COR-L47 (cell line): ENCODE measurements around the gene KLHL35.
A peak's percentile ranks its signal among the peaks of the same experiment; 100 is the strongest.

Experiments
- DNase-seq: peaks from one replicate; lab custom pipeline; 2025; lab: John Stamatoyannopoulos, UW

The KLHL35 gene

DNA sequence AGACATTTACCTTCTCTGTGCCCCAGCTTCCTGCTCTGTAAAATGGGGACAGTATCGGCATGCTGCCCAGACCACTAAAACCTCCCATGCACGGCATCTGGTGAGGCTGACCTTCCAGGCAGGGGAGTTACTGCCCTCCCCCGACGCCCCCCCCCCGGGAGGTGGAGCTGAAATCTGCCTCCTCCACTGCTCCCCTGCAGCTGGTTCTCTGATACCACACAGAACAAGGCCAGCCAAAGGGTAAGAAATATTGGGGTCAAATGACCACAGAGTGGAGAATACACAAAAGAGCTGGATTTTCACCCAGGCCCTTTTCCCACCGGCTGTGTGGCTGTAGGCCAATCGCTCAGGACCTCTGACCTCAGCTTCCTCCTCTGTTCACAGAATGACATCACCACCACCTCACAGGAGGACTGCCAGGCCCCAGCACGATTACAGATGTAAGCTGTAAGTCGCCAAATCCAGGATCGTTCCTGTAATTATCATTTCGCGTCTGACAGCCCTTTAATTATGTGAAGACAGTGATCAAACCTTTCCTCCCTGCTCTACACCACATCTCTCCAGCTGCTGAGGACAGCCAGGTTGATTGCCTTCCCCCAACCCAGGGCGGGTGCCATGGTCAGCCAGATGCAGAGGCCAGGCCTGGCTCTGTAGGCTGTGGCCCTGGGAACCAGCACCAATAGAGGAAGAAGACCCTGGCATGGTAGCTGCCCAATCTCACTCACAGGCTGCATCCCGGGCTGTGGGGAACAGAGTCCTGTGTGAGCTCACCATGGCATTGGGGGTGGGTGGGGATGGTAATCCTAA, 35.7 kb upstream of the KLHL35 start:
- DNase-seq: no peak

DNA sequence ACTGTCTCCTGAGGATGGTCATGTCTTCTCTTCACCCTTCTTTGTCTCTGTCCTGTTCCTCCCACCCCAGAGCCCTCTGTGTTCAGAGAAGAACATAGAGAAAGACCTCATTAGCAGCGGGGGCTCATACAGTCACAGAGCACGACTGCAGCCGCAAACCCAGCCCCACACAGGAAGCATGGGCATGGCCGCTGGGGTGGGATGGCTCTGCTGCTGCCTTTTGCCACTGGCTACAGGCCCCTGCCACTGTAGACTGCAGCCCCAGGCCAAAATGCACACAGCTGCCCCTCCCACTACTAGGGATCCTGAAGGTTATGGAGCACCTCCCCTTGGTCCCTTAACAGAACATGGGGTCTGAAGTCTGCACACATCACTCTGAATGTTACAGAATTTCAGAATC, 34.9 kb upstream of the KLHL35 start:
- DNase-seq: no peak

DNA sequence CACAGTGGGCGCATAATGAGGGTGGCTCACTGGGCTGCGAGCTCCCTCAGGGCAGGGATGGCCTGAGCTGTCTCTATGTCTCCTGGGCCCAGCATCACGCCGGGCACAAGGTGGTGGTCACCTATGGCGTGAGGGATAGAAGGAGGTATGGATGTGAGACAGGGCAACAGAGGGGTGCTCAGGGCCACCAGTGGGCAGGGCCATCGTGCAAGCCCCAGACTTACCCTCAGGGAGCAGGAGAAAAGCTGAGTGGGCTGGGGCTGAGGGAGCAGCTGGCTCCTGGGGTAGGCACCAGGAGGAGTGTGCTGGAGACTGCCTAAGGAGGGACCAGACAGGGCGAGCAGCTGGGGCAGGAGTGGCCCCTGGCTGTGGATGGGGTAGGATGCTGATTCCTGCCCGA, 34.3 kb upstream of the KLHL35 start:
- DNase-seq: no peak

DNA sequence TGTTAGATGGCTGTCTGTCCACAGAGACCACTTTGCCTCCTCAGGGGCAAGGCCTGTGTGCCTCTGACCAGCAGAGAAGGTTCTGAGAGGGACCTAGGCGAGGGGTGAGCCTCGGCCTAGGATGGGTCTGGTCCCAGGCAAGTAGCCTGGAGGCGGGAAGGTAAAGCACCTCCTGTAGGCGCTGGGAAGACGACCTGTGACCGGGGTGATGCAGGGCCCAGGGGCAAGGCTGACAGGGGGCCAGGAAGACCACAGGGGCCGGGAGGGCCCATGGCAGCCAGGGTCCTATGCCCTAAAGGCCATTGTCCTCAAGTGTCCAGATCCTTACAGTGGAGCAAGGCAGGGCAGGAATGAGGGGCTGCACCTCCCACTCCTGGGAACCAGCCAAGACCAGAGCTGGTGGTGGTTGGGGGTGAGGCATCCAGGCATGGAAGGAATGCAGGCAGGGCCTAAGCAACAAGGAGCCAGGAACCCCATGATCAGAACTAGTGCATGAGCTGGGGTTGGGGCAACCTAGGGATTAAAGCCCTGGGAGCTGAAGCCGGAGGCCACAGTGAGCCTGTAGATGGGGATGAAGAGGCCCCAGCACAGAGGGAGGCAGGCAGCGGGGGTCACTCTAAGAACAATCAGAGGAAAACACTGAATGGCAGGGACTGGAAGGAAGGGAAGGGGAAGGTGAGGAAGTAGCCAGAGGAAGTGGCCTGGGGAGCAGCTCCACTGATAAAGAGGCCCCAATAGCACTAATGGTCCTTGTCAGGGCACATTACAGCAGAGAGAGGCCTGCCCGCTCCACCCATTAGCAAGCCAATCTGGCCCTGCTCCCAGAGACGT, 32.9 kb upstream of the KLHL35 start:
- DNase-seq: no peak

DNA sequence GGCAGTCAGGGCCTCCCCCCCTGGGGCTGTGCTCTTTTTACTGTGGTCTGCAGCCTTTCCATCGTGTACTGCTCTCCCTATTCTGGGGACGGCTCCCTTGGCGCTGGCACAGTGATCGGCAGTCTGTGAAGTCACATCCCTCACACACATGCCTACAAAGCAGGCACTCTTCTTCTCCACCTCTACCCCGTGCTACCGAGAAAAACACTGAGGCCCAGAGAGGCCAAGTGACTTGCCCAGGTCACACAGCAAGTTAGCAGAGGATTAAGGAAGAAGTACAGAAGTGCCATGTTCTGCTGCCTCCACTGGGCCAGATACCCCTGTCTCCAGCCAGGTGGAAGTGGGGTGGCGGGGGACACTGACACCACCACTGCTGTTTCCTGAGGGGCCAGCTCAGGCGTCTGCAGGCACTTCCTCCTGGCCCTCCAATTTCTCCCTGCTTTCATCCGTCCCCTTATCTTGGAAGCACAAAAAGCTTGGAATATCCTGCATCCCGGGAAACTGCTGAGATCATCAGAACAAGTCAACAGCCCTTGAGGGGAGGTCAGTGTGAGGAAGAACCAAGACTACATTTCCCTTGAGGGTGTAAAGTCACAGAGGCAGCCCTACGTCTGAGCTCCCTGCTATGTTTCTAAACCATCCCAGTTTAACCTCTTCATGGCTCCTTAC, 30.2 kb upstream of the KLHL35 start:
- DNase-seq: no peak

DNA sequence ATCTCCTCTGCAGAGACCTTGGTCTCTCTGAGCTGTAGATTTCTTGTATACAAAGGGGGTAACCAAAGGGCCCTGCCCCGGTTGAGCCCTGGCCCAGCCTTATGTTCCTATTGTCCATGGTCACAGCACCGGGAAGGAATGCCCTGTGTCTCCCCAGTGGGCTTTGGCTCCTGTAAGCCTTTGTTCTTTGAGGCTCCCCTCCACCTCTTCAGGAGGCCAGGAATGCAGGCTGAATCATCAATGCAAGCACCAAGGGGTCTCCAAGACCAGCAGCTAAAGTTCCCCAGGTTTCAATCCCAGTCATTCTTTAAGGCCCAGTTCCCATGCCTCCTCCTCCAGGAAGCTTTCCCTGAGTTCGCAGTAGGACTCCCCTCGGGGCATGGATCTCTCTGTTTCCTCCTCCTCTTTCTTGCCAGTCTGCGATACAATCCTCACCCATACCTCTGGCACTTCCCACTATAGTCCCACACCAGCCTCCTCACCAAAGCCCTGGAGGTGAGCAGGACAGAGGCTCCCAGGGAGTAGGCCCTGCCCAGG, 29.2 kb upstream of the KLHL35 start:
- DNase-seq: no peak

DNA sequence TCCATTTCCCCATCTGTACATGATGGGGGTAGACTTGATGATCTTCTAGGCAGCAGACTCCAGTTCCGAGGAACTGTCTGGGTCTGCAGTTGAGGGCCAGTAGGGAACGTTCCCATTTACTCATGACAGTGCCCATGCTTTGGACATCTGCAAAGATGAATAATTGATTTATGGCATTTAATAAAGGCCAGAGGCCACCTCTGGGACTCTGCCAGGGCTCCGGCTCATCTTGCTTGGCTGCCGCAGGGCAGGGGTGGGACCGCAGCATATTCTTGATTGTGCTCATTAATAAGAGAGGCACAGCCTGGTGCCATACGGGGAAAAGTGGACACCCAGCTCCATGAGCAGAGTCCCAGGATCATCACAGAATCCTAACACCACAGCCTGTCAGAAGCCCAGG, 28.1 kb upstream of the KLHL35 start:
- no peak for DNase-seq

DNA sequence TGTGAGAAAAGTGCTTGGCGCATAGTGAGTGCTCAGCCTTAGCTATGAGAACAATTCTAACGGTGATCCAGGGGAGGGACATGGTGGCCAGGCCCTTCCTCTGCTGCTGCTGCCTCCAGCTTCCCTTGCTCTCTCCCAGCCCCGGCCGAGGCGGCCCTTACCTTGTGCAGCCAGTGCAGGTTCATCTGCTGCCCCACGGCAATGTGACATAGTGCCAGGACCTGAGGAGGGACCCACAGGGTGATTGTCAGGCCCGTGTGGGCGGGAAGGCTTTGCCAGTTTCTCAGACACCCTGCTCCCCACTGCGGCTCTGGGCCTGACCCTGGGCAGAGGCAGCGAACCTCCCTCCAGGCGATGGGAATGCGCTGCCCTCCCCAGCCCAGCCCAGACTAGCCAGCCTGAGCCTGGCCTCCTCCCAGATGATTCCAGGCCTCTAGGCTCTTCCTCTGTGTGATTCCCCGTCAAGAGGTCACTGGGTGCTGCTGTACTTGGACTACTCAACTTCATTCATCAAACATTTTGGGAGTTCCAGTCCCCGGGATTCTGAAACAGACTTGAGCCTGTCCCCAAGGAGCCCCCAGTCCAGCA, 23.7 kb upstream of the KLHL35 start:
- no peak for DNase-seq

DNA sequence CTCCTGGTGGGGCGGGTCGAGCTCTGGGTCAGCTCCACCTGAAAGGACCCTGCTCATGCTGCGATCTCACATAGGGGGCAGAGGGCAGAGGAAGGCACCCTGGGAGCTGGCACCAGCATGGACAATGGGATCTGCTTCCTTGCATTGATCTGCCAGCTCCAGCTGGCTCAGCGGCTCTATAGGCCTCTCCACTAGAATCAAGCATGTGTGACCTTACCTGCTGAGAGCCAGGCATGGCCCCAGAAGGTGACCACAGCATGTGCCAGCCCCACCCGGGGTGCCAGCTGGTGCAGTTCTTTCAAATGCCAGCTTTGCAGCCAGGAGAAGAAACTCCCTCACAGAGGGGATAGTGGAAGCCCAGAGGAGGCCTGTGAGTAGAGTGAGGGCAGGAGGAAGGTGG, 22.0 kb upstream of the KLHL35 start:
- DNase-seq: peak; percentile 61

DNA sequence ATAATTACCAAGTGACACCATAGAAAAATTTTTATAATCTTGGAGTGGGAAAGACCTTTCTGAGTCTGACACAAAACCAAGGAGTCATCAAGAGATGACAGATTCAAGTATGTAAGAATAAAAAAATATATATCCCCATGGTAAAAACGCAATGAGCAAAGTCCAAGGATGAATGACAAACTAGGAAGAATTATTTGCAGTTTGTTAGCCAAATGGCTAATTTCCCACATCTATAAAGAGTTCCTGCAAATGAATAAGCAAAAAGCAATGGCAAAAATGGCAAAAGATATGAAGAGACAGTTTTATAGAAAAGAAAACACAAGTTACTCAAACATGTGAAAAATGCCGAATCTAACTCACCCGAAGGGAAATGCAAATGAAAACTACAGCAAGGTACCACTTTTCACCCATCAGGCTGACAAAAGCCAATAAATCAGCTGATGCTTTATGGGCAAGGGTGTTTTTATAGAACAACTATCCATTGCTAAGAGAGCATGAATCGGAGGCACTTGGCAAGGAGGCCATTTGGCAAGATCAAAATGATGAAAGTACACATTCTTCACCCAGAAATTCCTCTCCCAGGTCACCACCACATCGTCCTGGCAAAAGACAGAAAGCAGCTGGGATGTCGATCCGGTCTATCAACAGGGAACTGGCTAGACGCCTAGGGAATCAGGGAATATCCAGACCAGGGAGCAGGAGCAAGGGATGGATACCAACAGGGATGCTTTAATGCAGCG, 21.1 kb upstream of the KLHL35 start:
- DNase-seq: no peak

DNA sequence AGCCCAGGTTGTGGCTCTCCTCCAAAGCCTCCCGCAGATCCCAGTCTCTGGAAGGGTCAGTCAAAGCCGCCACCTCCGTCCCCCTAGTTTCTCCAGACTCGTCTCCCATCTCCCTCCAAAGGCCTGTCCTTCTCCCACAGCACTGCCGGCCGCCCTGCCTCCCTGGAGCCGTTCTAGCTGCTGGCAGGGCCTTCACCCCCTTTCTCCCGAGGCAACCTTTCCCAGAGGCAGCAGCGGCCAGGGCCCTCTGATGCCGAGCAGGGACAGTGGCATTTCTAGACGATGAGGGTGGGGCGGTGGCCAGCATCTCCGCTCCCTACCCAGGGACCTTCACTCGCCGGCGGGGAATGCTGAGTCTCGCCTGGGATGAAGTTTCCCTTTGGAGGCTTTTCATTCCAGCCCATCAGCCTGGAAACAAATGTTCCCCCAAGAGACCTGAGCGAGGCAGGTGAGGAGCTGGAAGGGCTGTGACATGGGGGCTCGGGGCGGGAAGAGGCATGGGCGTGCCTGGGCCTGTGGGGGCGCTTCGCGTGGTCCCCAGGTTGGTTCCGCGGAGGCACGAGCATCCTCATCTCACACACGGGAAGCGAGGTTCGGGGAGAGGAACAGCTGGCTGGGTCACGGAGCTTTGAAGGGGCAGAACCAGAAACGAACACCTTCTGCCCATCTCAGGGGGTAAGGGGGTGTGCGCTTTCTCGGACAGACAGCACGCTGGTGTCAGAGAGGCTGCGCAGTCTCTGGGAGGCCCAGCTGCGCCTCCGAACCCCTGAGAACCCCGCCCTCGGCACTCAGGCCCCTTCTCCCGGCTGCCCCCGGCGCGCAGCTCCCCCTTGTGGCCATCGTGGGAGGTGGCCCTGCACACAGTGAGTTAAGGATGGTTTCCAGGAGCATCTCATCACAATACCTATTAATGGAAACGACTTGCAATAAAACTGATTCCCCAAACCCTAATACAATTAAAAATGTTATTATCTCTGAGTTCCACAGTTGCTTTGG, 18.1 kb upstream of the KLHL35 start:
- no peak for DNase-seq

DNA sequence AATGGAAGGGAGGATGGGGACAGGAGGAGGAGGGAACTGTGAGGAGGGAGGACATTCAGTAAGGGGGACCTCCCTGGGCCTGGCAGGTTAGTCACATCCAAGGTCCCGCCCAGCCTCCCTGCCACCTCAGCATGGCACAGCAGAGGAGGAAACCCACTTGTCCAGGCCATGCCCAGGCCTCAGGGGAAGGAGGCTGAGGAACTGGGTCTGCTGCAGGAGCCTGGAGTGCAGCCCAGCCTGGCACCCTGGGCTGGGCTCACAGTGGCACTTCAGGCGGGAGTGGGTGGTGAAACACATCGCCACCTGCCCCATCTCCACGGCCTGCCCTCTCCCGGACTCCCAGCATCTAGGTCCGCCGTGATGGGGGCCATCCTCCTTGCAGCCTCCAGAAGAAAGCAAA, 17.2 kb upstream of the KLHL35 start:
- no peak for DNase-seq

DNA sequence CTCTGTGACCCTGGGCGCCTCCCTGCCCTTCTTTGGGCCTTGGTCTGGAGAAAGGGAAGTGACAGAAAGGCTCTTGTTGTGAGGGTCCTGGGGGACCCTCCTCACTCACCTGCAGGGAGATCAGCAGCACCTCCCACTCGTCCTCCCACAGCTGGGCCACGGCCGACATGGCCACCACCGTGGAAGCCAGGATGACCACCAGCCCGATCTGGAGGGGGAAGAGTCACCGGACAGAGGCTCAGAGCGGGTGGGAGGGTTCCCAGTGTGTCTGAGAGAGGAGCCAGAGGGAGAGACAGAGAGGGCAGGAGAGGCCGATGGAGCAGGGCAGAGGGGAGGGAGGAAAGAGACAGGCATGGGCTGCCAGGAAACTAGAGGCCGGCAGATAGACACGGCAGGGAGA, 16.8 kb upstream of the KLHL35 start:
- no peak for DNase-seq

DNA sequence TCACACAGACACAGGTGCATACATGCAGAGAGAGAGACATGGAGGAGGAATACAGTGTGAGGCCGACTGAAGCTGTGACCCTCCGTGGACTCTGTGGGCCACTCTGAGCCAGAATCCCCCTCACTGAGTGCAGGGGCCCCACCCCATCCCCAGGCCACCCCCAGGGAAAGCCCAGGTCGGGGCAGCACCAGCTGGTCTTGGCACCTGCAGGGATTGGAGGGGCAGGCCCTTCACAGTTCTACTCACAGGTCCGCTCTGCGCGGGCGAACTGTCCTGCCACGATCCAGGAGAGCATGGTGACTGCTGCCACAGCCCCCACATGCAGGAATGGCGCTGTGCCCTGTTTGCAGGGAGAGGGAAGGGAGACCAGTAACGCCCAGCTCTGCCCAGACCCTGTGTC, 16.3 kb upstream of the KLHL35 start:
- DNase-seq: no peak

DNA sequence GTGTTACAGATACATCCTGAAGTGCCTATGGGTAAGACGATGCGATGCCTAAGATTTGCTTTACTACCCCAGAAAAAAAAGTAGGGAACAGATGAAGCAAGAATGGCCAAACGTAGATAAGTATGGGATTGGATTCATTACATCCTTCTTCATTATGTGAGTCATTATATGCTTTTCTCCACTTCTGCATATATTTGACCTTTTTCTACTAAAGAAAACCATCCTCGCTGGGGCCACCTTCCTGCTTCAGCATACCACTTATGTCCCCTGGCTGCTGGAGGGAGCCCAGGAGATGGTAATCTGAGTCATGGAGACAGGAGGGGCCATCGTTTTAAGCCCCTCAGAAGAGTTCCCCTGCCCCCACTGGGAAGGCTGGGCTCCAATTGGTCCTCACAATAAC, 14.4 kb upstream of the KLHL35 start:
- no peak for DNase-seq

DNA sequence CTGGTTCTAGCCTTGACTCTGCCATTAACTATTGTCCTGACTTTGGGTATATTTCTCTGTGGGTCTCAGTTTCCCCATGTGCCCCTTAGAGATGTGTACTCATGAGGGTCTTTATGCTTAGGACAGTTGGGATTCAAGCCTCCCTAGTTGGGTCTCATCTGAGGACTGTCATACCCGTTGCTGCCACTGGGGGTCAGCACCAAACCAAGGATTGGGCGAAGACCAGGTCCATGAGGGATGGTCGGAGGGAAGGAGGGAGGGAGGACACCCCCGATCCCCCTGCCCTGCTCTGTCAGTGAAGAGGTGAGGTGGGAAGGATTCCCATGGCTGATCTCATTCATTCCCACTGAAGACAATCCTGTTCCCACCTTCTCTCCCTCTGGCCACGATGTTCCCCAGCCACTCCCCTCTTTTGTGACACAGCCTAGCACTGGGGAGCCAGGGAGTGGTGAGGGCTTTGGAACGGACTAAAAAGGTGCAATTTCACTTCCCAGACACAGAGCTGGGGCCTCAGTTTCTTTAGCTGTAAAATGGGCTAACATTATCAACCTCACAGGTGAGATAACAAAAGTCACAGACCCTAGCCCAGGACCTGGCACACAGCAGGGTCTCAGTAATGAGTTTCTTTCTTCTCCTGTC, 12.4 kb upstream of the KLHL35 start:
- DNase-seq: peak; percentile 29

DNA sequence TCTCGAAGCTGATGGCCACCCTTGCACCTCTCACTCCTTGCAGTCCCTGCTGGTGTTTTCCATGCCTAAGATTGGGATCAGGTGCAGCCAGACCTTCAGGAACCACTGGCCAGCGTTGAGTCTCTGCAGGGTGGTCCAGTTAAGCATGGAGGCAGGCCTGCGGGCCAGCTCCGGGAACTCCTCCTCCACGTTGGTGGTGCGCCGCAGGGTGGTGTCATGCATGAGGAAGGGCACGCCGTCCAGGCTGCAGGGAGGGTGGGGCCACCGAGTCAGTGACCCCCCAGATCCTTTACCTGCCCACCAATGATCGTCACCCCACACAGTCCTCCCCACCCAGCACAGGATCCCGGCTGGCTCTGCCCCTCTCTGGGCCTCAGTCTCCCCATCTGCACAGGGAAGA, 10.0 kb upstream of the KLHL35 start:
- DNase-seq: no peak

DNA sequence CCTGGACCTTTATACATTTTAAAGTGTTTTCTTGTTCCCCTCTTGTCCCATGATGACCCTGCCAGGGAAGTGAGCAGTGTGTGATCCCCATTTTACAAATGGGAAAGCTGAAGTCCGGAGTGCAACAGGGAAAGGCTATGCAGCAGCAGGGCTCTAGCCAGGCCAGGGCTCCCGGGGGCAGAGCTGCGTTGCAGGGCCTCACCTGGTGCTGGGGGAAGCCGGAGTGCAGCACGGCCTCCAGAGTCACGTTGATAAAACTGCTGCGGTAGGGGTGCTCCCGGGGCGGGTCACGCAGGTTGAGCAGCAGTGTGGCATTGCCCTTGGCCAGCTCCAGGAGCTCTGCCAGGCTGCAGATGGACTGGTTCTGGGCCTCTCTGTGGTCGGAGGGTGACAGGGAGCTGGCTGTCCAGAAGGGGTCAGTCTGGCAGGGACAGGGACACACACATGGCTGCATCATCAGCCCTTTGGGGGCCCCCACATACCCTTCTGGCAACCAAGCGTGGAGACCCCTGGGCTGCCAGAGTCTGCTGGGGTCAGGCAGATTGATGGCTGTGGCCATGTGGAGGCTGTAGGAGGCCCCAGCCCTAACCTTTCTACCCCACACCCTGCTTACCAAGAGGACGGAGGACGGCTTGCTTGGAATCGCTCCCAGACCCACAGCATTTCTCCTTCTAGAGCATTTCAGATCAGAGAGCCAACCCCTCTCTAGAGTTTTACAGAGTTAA, 9.3 kb upstream of the KLHL35 start:
- DNase-seq: no peak

DNA sequence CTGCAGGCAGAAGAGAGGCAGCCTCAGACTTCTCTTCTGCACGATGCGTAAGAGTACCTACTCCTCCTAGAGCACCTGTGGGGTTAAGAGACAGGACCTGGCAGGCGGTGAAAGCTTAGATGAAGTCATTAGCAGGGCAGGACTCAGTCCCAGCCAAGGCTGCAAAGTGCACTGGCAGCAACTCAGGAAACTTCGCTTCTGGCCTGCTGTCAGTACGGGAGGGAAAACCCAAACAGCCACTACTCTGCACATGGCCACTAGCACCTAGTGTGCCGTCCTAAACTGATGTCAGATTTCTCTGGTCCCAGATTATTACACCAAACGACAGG, 8.8 kb upstream of the KLHL35 start:
- DNase-seq: no peak
